ENCODE measurements around the gene INSR.

- TF ChIP-seq CTCF (IDR thresholded peaks at IDR 0.05; ENCODE audit: insufficient read depth, low read depth, low read length), result no peak
- TF ChIP-seq EZH2 (IDR thresholded peaks at IDR 0.05; ENCODE audit: insufficient read depth, low read length), result no peak
Measured at GRCh38 chr19:7258840-7259395, 35.3 kb downstream of the INSR start.

All from astrocyte (in vitro differentiated cells and primary cell).